Measurements from ENCODE around the gene BCL3.
A peak's percentile ranks its signal among the peaks of the same experiment; 100 is the strongest.

BCL3 gene

GRCh38 chr19:44742330-44743061 lies 6.0 kb upstream of the BCL3 start:
- Histone ChIP-seq H3K4me3 (no peak overlapping the region), H3K27ac (peak overlapping the region; percentile 81 to 93)
- TF ChIP-seq, protein P1, sequence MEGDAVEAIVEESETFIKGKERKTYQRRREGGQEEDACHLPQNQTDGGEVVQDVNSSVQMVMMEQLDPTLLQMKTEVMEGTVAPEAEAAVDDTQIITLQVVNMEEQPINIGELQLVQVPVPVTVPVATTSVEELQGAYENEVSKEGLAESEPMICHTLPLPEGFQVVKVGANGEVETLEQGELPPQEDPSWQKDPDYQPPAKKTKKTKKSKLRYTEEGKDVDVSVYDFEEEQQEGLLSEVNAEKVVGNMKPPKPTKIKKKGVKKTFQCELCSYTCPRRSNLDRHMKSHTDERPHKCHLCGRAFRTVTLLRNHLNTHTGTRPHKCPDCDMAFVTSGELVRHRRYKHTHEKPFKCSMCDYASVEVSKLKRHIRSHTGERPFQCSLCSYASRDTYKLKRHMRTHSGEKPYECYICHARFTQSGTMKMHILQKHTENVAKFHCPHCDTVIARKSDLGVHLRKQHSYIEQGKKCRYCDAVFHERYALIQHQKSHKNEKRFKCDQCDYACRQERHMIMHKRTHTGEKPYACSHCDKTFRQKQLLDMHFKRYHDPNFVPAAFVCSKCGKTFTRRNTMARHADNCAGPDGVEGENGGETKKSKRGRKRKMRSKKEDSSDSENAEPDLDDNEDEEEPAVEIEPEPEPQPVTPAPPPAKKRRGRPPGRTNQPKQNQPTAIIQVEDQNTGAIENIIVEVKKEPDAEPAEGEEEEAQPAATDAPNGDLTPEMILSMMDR (IDR thresholded peaks at IDR 0.05), result no peak
- no peak for DNase-seq (ENCODE audit: low spot score)

GRCh38 chr19:44744871-44745332 lies 3.6 kb upstream of the BCL3 start:
- TF ChIP-seq, protein P1 (IDR thresholded peaks at IDR 0.05), result no peak
- Histone ChIP-seq H3K4me3 (no peak overlapping the region), H3K27ac (peak overlapping the region; percentile 54 to 92)
- no peak for DNase-seq (ENCODE audit: low spot score)

DNA sequence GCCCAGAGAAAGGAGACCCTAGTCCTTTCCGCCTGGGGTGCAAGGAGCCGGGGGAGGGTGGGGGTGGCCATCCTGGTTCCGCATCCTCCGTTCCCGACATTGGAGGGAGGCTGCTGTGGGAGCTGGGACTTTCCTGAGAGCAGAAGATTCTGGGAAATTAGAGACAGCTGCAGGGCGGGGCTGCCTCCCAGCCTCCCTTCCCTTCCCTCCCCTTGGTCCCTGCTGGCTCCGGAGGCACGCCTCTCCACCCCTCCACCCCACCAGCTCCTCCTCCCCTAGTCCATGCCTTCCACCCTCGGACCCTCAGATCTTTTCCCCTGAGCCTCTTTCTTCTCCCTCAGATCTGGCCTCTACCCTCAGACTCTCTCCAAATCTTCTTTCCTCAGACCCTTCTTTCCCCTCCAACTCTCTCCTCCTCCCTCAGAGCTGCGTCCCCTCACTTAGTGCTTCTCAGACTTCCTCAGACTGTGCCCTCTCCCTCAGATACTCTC lies 3.1 kb upstream of the BCL3 start:
- Histone ChIP-seq H3K4me3 (no peak overlapping the region), H3K27ac (peak overlapping the region; percentile 54 to 92)
- no peak for DNase-seq (ENCODE audit: low spot score)
- TF ChIP-seq, protein P1 (IDR thresholded peaks at IDR 0.05), result no peak

- TF ChIP-seq, protein P1 (IDR thresholded peaks at IDR 0.05), result no peak
- DNase-seq (ENCODE audit: low spot score), result no peak
Measured at GRCh38 chr19:44745887-44746600, 2.5 kb upstream of the BCL3 start.

GRCh38 chr19:44746616-44746945 lies 1.9 kb upstream of the BCL3 start:
- H3K27ac ChIP-seq, result peak overlapping the region; percentile 47 to 92
- DNase-seq (ENCODE audit: low spot score), result no peak
- TF ChIP-seq, protein P1 (IDR thresholded peaks at IDR 0.05), result no peak
- peak overlapping the region; percentile 75 for H3K4me3 ChIP-seq

More at GRCh38 chr19:44745887-44746600, 2.5 kb upstream of the BCL3 start:
- H3K4me3 ChIP-seq, result no peak overlapping the region
- H3K27ac ChIP-seq, result peak overlapping the region; percentile 54 to 92

DNA sequence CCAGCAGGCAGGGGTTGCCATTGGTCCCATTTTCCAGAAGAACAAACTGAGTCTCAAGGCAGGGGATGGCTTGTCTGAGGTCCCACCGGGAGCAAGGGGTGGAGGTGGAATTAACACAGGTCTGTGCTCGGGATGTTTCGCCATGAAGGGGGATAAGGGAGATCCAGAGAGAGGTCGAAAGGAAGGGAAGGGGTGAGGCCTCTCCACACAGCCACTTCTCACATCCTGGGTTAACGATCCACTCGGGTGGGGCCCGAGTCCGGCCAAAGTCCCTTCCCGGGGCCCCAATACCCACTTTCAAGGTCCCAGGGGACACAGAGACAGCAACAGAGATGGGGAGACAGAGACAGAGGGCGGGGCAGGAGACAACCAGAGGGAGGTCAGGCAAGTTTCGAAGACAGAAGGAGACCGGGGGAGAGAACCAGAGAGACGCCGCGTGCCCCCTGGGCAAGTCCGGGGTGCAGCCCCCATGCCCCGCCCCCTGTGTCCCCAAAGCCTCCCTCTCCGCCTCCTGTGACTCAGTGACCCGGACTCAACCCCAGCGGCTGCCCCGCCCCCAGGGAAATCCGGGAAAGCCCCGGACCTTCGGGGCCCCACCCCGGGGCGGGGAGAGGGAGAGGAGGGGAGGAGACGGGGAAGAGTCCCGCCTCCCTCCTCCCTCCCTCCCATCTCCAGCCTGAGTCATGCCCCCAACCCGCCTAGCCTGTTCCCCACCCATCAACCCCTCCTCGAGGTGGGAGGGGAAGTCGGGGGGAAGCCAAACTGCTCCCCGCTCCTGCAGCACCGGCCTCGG lies 1.4 kb upstream of the BCL3 start:
- TF ChIP-seq, protein P1 (IDR thresholded peaks at IDR 0.05), result no peak
- peak; percentile 98 for DNase-seq (ENCODE audit: low spot score)
- H3K4me3 ChIP-seq, result peak overlapping the region; percentile 75

More for the DNA sequence above, 1.4 kb upstream of the BCL3 start:
- H3K27ac ChIP-seq, result peak overlapping the region; percentile 84 to 92
